ENCODE data around the gene GPR39. TPM values are rescaled to one million over a fixed set of nuclear protein-coding genes. Genes with fewer than 3 reads are reported as not detected.

GPR39 gene
- total and polyA plus RNA-seq, 12 donors, result 0.10 to 0.28 (median 0.17) TPM; not detected in 7

DNA sequence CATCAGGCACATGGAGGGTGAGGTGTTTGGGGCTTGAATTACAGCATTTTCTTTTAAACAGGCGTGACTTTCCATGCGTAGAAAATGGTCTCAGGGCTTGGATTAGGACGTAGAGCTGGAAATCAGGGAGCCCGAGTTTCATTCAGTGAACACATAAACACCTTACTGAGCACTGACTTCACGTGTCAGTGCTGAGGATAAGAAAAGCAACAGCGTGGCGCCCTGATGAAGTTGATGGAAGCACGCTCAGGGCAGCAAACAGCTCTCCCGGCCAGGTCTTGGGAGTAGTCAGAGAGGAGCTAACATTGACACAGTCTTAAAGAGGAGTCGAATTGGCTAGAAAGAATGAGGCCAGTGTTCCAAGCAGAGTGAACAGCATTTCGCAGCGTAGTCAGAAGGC, 142.7 kb downstream of the GPR39 start:
- H3K4me3 ChIP-seq, result no peak overlapping the region
- H3K9me3 ChIP-seq (replicated peaks in 1 of 3), result no peaks in the 10 kb centered on the region
- DNase-seq, result no peak
- H3K4me1 ChIP-seq (replicated peaks in 1 of 2), result no peaks in the 10 kb centered on the region
- WGBS, 4 donors, result 76 to 90% (median 87%) methylated on average over 12 of the region's 12 CpGs
- H3K27ac ChIP-seq, result no peak overlapping the region
- no peaks in the 10 kb centered on the region for H3K27me3 ChIP-seq
- no peaks in the 10 kb centered on the region for H3K36me3 ChIP-seq (replicated peaks in 1 of 2)
- intact Hi-C loops (cut with DNase I), result no loop called here
- TF ChIP-seq, protein P1, sequence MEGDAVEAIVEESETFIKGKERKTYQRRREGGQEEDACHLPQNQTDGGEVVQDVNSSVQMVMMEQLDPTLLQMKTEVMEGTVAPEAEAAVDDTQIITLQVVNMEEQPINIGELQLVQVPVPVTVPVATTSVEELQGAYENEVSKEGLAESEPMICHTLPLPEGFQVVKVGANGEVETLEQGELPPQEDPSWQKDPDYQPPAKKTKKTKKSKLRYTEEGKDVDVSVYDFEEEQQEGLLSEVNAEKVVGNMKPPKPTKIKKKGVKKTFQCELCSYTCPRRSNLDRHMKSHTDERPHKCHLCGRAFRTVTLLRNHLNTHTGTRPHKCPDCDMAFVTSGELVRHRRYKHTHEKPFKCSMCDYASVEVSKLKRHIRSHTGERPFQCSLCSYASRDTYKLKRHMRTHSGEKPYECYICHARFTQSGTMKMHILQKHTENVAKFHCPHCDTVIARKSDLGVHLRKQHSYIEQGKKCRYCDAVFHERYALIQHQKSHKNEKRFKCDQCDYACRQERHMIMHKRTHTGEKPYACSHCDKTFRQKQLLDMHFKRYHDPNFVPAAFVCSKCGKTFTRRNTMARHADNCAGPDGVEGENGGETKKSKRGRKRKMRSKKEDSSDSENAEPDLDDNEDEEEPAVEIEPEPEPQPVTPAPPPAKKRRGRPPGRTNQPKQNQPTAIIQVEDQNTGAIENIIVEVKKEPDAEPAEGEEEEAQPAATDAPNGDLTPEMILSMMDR (IDR thresholded peaks at IDR 0.05), result no peak
- no peak for TF ChIP-seq POLR2A (IDR thresholded peaks at IDR 0.05)

- no peaks in the 10 kb centered on the region for H3K4me1 ChIP-seq (replicated peaks in 1 of 2)
- intact Hi-C loops (cut with DNase I), result no loop called here
- DNase-seq, result no peak
- H3K27ac ChIP-seq, result no peak overlapping the region
- 79 to 85% (median 83%) methylated on average over 2 of the region's 2 CpGs for WGBS, 4 donors
- H3K36me3 ChIP-seq (replicated peaks in 1 of 2), result no peaks in the 10 kb centered on the region
- no peaks in the 10 kb centered on the region for H3K9me3 ChIP-seq (replicated peaks in 1 of 3)
- no peaks in the 10 kb centered on the region for H3K27me3 ChIP-seq
- no peak for TF ChIP-seq POLR2A (IDR thresholded peaks at IDR 0.05)
- TF ChIP-seq, protein P1 (IDR thresholded peaks at IDR 0.05), result no peak
- H3K4me3 ChIP-seq, result no peak overlapping the region
Observed at GRCh38 chr2:132559921-132560320, 143.3 kb downstream of the GPR39 start.

- Histone ChIP-seq H3K4me1 (replicated peaks in 1 of 2) (no peaks in the 10 kb centered on the region), H3K4me3 (no peak overlapping the region), H3K27me3 (no peaks in the 10 kb centered on the region), H3K27ac (no peak overlapping the region), H3K36me3 (replicated peaks in 1 of 2) (no peaks in the 10 kb centered on the region), H3K9me3 (replicated peaks in 1 of 3) (no peaks in the 10 kb centered on the region)
- DNase-seq, result no peak
- 76 to 92% (median 80%) methylated on average over 2 of the region's 2 CpGs for WGBS, 4 donors
- TF ChIP-seq POLR2A (IDR thresholded peaks at IDR 0.05), result no peak
- TF ChIP-seq, protein P1 (IDR thresholded peaks at IDR 0.05), result no peak
- intact Hi-C loops (cut with DNase I), result no loop called here
Observed at GRCh38 chr2:132560562-132560961, 144.0 kb downstream of the GPR39 start.

DNA sequence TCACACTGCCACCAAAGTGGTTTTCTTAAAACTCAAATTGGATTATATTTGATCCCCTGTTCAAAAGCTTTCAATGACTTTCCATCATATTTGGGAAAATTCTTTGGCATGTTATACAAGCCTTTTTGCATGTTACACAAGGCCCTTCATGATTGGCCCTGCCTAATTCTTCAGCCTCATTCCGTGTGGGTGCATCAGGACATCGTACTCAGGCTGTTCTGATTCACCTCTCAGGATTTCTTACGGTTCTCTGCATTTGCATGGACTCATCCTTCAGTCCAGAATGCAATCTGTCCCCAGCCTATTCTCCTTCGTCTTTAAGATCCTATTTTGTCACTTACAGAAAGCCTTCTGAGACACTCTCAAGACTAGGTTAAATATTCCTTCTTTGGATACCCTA, 145.6 kb downstream of the GPR39 start:
- Histone ChIP-seq H3K4me1 (replicated peaks in 1 of 2) (no peaks in the 10 kb centered on the region), H3K36me3 (replicated peaks in 1 of 2) (no peaks in the 10 kb centered on the region), H3K27ac (no peak overlapping the region), H3K9me3 (replicated peaks in 1 of 3) (no peaks in the 10 kb centered on the region), H3K27me3 (no peaks in the 10 kb centered on the region), H3K4me3 (no peak overlapping the region)
- WGBS, 4 donors, result 81 to 89% (median 86%) methylated on average over 4 of the region's 4 CpGs
- intact Hi-C loops (cut with DNase I), result no loop called here
- TF ChIP-seq, protein P1 (IDR thresholded peaks at IDR 0.05), result no peak
- no peak for TF ChIP-seq POLR2A (IDR thresholded peaks at IDR 0.05)
- DNase-seq, result no peak

Data from adrenal gland (tissue), 12 donors.